B cell (primary cell): ENCODE results near the gene SUSD3.

Source experiments
- EZH2 ChIP-seq: IDR thresholded peaks from 2 replicates; pipeline ENCODE4 v1.6.1; 2012; ENCODE audit warnings: borderline replicate concordance, low read depth, mild to moderate bottlenecking, moderate library complexity, low read length; ENCODE audit not compliant: insufficient read depth, poor library complexity, severe bottlenecking
- TF ChIP-seq, protein P1 (sequence below): fragments of 200-600 bp; IDR thresholded peaks from one replicate; pipeline ENCODE4 v1.8.0; 2022; ENCODE audit warnings: antibody characterized with exemption, mild to moderate bottlenecking

DNA sequence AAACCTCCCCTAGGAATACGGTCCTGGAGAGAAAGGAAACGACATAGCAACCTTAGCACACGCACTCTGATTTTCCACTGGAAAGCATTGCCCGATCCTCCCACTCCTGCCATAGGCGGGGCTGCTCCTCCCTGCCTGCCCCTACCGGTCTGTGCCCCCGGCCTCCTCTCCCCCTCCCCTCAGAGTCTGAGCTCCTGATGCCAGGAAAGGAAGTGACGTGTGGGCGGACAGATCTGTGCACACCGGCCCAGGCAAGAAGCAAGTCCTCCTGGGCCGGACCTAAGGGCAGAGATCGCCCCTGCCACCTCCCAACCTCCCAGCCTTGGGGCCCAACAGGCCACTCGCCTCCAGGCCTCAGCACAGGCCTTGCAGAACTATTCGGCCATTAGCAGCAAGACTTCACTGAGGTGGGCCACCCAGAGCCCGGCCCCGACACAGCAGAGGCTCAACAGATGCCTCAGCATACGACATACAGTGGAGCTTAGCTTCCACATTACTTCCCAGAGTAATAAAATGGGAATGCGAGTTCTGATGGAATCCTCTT, 68.4 kb downstream of the SUSD3 start:
- no peak for TF ChIP-seq EZH2
- TF ChIP-seq, protein P1, sequence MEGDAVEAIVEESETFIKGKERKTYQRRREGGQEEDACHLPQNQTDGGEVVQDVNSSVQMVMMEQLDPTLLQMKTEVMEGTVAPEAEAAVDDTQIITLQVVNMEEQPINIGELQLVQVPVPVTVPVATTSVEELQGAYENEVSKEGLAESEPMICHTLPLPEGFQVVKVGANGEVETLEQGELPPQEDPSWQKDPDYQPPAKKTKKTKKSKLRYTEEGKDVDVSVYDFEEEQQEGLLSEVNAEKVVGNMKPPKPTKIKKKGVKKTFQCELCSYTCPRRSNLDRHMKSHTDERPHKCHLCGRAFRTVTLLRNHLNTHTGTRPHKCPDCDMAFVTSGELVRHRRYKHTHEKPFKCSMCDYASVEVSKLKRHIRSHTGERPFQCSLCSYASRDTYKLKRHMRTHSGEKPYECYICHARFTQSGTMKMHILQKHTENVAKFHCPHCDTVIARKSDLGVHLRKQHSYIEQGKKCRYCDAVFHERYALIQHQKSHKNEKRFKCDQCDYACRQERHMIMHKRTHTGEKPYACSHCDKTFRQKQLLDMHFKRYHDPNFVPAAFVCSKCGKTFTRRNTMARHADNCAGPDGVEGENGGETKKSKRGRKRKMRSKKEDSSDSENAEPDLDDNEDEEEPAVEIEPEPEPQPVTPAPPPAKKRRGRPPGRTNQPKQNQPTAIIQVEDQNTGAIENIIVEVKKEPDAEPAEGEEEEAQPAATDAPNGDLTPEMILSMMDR = no peak
